Natural killer cell (primary cell): ENCODE data around the gene ARHGDIA. TPM values are rescaled to one million over a fixed set of nuclear protein-coding genes. Genes with fewer than 3 reads are reported as not detected.

ENCODE experiments used
- ATAC-seq, 3 donors: fragments of 150-1000 bp in 2 of 3; fragments of 200-7000 bp in 1 of 3; cut with Tn5 transposase; 1 replicate in 1 of 3; 2 replicates in 2 of 3; pipeline ENCODE4 v1.10.0; 2021; ENCODE audit warnings: mild to moderate bottlenecking in 2 of 3, moderate library complexity in 2 of 3
- DNase-seq, 2 donors: peaks; one replicate each; pipeline versions ENCODE4 v3.0.0 to v3.0.0-alpha.2; 2013 to 2021; ENCODE audit warnings: mixed read lengths in 1 of 2
- H3K27ac ChIP-seq: one replicate; pipeline ENCODE4 v1.5.1; 2013; ENCODE audit warnings: mild to moderate bottlenecking, low read length
- H3K27me3 ChIP-seq: one replicate; pipeline ENCODE4 v1.6.1; 2013; ENCODE audit warnings: low read length; ENCODE audit not compliant: control insufficient read depth, insufficient read depth
- H3K36me3 ChIP-seq: one replicate; pipeline ENCODE4 v1.6.1; 2013; ENCODE audit warnings: low read length; ENCODE audit not compliant: control insufficient read depth, insufficient read depth
- H3K4me1 ChIP-seq: one replicate; pipeline ENCODE4 v1.6.1; 2013; ENCODE audit warnings: low read length; ENCODE audit not compliant: control insufficient read depth, insufficient read depth
- H3K4me3 ChIP-seq: one replicate; pipeline ENCODE4 v1.5.1; 2013; ENCODE audit warnings: low read length
- H3K9me3 ChIP-seq: one replicate; pipeline ENCODE4 v1.6.1; 2013; ENCODE audit warnings: low read length; ENCODE audit not compliant: control insufficient read depth, insufficient read depth
- H3K27ac Mint-ChIP-seq, 2 donors: one replicate each; pipeline ENCODE4 v1.8.0; 2022; ENCODE audit warnings: mild to moderate bottlenecking in 2 of 2, mixed read lengths in 2 of 2, moderate library complexity in 1 of 2
- H3K27me3 Mint-ChIP-seq, 2 donors: one replicate each; pipeline ENCODE4 v1.8.0; 2022; ENCODE audit warnings: low read depth in 2 of 2, mixed read lengths in 2 of 2
- H3K36me3 Mint-ChIP-seq: one replicate; pipeline ENCODE4 v1.8.0; 2022; ENCODE audit warnings: mixed read lengths
- H3K4me1 Mint-ChIP-seq, 2 donors: one replicate each; pipeline ENCODE4 v1.8.0; 2022; ENCODE audit warnings: mixed read lengths in 2 of 2
- H3K4me3 Mint-ChIP-seq: one replicate; pipeline ENCODE4 v1.8.0; 2022; ENCODE audit warnings: mild to moderate bottlenecking, moderate library complexity, mixed read lengths
- H3K9me3 Mint-ChIP-seq, 2 donors: one replicate each; pipeline ENCODE4 v1.8.0; 2022; ENCODE audit warnings: mixed read lengths in 2 of 2
- WGBS: methylation state at CpG from one replicate; pipeline ENCODE4 v1.1.7; 2013; ENCODE audit warnings: missing lambda C conversion rate; ENCODE audit not compliant: insufficient coverage; 5-methylcytosine and 5-hydroxymethylcytosine counted together
- intact Hi-C: fragments of 100-400 bp; cut with micrococcal nuclease; formaldehyde crosslinking; loops from one replicate; pipeline ENCODE4 v1.14.2; 2022
- total RNA-seq, 4 donors: library from RNA; stranded (reverse); fragments of 120-200 nt in 1 of 4; gene quantifications; one replicate each; pipeline versions ENCODE4 v1.2.3 to v1.2.4, GENCODE V29; 2013 to 2022
- TF ChIP-seq, protein P1 (sequence below): fragments of 200-600 bp; IDR thresholded peaks from one replicate; pipeline ENCODE4 v1.8.0; 2022; ENCODE audit warnings: antibody characterized with exemption

ARHGDIA gene
- total RNA-seq, 3 donors from 2014 or later (not counting 1 experiment from before 2014, with no cell fraction given) = 600 to 824 (median 689) TPM

DNA sequence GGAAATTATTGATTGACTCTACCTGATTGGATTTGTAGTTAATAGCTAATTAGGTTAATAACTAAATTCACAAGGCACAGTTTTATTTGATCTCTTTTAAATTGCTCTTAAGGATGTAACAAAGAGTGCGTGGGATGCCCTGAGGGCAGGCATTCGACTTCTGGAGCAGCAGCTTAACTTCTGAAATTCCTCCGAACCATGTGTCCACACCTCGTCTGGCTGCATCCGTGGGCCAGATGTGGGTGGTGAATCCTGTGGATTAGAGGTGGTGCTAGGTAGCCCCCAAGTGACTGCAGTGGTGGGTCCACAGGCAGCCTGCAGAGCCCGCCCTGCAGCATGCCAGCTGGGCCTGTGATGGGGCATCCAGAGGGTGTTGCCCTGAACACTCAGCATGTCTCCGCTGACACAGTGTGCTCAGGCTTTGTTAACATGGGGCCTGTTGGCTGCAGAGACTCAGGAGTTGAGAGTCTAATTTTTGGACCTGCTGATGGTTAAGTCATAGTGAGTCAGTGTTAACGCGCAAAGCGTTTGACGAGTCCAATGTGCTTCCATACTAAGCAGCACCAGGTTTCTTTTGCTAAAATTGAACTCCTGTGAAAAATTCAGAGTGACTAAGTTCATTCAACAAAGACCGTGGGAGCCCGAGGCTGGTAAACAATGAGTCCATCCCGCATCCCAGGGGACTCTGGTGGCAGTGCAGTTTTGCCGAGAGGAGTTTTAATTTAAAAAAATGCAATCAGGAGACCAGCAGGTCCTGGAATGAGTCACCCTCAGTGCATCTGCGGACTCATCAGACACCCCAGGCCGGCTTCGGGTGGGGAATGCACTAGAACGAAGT lies 27.1 kb upstream of the ARHGDIA start:
- Histone ChIP-seq H3K4me1 (peaks cover 5% of the 10 kb centered on the region), H3K4me3 (no peak overlapping the region), H3K36me3 (peaks cover 27% of the 10 kb centered on the region), H3K27ac (no peak overlapping the region), H3K27me3 (peaks cover 8% of the 10 kb centered on the region), H3K9me3 (no peaks in the 10 kb centered on the region)
- intact Hi-C loops = no loop called here
- DNase-seq (no peak), ATAC-seq (no peak)
- H3K27ac Mint-ChIP-seq = no peak overlapping the region
- peaks cover 7 to 8% of the 10 kb centered on the region in 2 donors for H3K27me3 Mint-ChIP-seq
- no peak overlapping the region for H3K4me3 Mint-ChIP-seq
- TF ChIP-seq, protein P1, sequence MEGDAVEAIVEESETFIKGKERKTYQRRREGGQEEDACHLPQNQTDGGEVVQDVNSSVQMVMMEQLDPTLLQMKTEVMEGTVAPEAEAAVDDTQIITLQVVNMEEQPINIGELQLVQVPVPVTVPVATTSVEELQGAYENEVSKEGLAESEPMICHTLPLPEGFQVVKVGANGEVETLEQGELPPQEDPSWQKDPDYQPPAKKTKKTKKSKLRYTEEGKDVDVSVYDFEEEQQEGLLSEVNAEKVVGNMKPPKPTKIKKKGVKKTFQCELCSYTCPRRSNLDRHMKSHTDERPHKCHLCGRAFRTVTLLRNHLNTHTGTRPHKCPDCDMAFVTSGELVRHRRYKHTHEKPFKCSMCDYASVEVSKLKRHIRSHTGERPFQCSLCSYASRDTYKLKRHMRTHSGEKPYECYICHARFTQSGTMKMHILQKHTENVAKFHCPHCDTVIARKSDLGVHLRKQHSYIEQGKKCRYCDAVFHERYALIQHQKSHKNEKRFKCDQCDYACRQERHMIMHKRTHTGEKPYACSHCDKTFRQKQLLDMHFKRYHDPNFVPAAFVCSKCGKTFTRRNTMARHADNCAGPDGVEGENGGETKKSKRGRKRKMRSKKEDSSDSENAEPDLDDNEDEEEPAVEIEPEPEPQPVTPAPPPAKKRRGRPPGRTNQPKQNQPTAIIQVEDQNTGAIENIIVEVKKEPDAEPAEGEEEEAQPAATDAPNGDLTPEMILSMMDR = no peak
- H3K4me1 Mint-ChIP-seq = no peaks in the 10 kb centered on the region
- H3K36me3 Mint-ChIP-seq = no peaks in the 10 kb centered on the region
- no peaks in the 10 kb centered on the region for H3K9me3 Mint-ChIP-seq
- 97% methylated on average over 19 of the region's 19 CpGs for WGBS

DNA sequence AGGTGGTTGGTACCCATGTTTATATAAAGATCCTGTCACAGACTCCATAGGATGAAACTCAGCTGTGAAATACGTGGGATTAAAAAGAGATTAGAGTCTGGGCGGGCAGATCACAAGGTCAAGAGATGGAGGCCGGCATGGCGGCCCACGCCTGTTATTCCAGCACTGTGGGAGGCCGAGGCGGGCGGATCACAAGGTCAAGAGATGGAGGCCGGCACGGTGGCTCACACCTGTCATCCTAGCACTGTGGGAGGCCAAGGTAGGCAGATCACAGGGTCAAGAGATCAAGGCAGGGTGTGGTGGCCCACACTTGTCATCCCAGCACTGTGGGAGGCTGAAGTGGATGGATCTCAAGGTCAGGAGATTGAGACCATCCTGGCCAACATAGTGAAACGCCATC lies 24.3 kb upstream of the ARHGDIA start:
- H3K4me1 ChIP-seq = peaks cover 14% of the 10 kb centered on the region
- no peak overlapping the region for H3K4me3 Mint-ChIP-seq
- no peaks in the 10 kb centered on the region for H3K36me3 Mint-ChIP-seq
- H3K4me1 Mint-ChIP-seq = peaks cover 0 to 5% of the 10 kb centered on the region in 2 donors
- H3K9me3 ChIP-seq = no peaks in the 10 kb centered on the region
- H3K9me3 Mint-ChIP-seq = no peaks in the 10 kb centered on the region
- TF ChIP-seq, protein P1 = no peak
- intact Hi-C loops = no loop called here
- H3K4me3 ChIP-seq = no peak overlapping the region
- H3K27me3 Mint-ChIP-seq = no peaks in the 10 kb centered on the region
- H3K27ac ChIP-seq = no peak overlapping the region
- H3K27ac Mint-ChIP-seq = no peak overlapping the region
- 98% methylated on average over 11 of the region's 11 CpGs for WGBS
- ATAC-seq (no peak), DNase-seq (no peak)
- no peaks in the 10 kb centered on the region for H3K27me3 ChIP-seq
- peaks cover 27% of the 10 kb centered on the region for H3K36me3 ChIP-seq

DNA sequence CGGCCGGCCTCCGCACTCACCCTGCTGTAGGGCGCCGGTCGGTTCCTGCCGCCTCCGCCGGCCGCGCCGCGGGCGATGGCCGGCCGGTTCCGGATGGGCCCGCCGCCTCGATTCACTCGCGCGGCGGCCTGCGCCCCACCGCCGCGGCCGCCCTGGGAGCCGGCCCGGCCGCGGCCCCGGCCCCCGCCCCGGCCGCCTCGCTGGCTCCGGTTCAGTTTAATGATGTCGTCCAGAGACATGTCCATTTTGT lies 20.1 kb upstream of the ARHGDIA start:
- H3K27ac Mint-ChIP-seq = peak overlapping the region; percentile 93 to 96
- WGBS = under 1% methylated on average over 40 of the region's 40 CpGs

More for the DNA sequence above, 20.1 kb upstream of the ARHGDIA start:
- H3K27ac ChIP-seq = no peak overlapping the region
- intact Hi-C loops = no loop called here
- Mint-ChIP-seq H3K27me3 (no peaks in the 10 kb centered on the region), H3K36me3 (no peaks in the 10 kb centered on the region), H3K4me1 (peaks cover 10 to 18% of the 10 kb centered on the region in 2 donors), H3K4me3 (peak overlapping the region; percentile 97), H3K9me3 (no peaks in the 10 kb centered on the region)
- ATAC-seq = peak; percentile 15 to 25 (median 16)
- H3K36me3 ChIP-seq = peaks cover 42% of the 10 kb centered on the region
- no peaks in the 10 kb centered on the region for H3K27me3 ChIP-seq
- H3K4me3 ChIP-seq = no peak overlapping the region
- H3K9me3 ChIP-seq = no peaks in the 10 kb centered on the region
- no peak for DNase-seq
- peaks cover 23% of the 10 kb centered on the region for H3K4me1 ChIP-seq
- TF ChIP-seq, protein P1 = no peak
